ENCODE data around the gene DALRD3. TPM values are rescaled to one million over a fixed set of nuclear protein-coding genes. Genes with fewer than 3 reads are reported as not detected.

The DALRD3 gene
- total and polyA plus RNA-seq, 8 donors = 23.6 to 67.4 (median 60.5) TPM

- ATAC-seq = no peak
- DNase-seq = no peak
- Histone ChIP-seq H3K27ac (no peak overlapping the region), H3K4me3 (no peak overlapping the region), H3K36me3 (peaks cover 0 to 30% of the 10 kb centered on the region in 2 donors), H3K4me1 (peaks cover 0 to 4% of the 10 kb centered on the region in 2 donors), H3K27me3 (no peaks in the 10 kb centered on the region), H3K9me3 (no peaks in the 10 kb centered on the region)
- intact Hi-C loops (cut with DNase I) = no loop called here
- no peak for TF ChIP-seq CTCF (IDR thresholded peaks at IDR 0.05)
Observed at GRCh38 chr3:48997714-48998637, 20.4 kb downstream of the DALRD3 start.

GRCh38 chr3:48997102-48997635, 21.2 kb downstream of the DALRD3 start:
- Histone ChIP-seq H3K4me1 (peaks cover 0 to 7% of the 10 kb centered on the region in 2 donors), H3K27ac (no peak overlapping the region), H3K27me3 (no peaks in the 10 kb centered on the region), H3K36me3 (peaks cover 0 to 30% of the 10 kb centered on the region in 2 donors), H3K9me3 (no peaks in the 10 kb centered on the region), H3K4me3 (no peak overlapping the region)
- ATAC-seq (no peak), DNase-seq (no peak)
- TF ChIP-seq CTCF (IDR thresholded peaks at IDR 0.05) = no peak
- intact Hi-C loops (cut with DNase I) = no loop called here

- intact Hi-C loops (cut with DNase I) = no loop called here
- H3K27me3 ChIP-seq = no peaks in the 10 kb centered on the region
- no peak overlapping the region for H3K4me3 ChIP-seq
- ATAC-seq (no peak), DNase-seq (no peak)
- TF ChIP-seq CTCF (IDR thresholded peaks at IDR 0.05) = no peak
- no peak overlapping the region for H3K27ac ChIP-seq
- peaks cover 4 to 12% of the 10 kb centered on the region in 2 donors for H3K4me1 ChIP-seq
- no peaks in the 10 kb centered on the region for H3K9me3 ChIP-seq
- peaks cover 0 to 30% of the 10 kb centered on the region in 2 donors for H3K36me3 ChIP-seq
Observed at GRCh38 chr3:48996640-48997039, 21.7 kb downstream of the DALRD3 start.

- no peaks in the 10 kb centered on the region for H3K9me3 ChIP-seq
- peaks cover 0 to 30% of the 10 kb centered on the region in 2 donors for H3K36me3 ChIP-seq
- DNase-seq (no peak), ATAC-seq (no peak)
- H3K27me3 ChIP-seq = no peaks in the 10 kb centered on the region
- no peak overlapping the region for H3K27ac ChIP-seq
- TF ChIP-seq CTCF (IDR thresholded peaks at IDR 0.05) = no peak
- intact Hi-C loops (cut with DNase I) = no loop called here
- no peak overlapping the region for H3K4me3 ChIP-seq
- H3K4me1 ChIP-seq = peaks cover 17 to 36% of the 10 kb centered on the region in 2 donors
Observed at GRCh38 chr3:48993834-48994233, 24.5 kb downstream of the DALRD3 start.

GRCh38 chr3:48991851-48992545, 26.4 kb downstream of the DALRD3 start:
- peaks cover 0 to 27% of the 10 kb centered on the region in 2 donors for H3K36me3 ChIP-seq
- ATAC-seq (no peak), DNase-seq (no peak)
- H3K4me1 ChIP-seq = peaks cover 17 to 43% of the 10 kb centered on the region in 2 donors
- no peak for TF ChIP-seq CTCF (IDR thresholded peaks at IDR 0.05)
- intact Hi-C loops (cut with DNase I) = no loop called here
- H3K9me3 ChIP-seq = no peaks in the 10 kb centered on the region
- no peak overlapping the region for H3K27ac ChIP-seq
- no peaks in the 10 kb centered on the region for H3K27me3 ChIP-seq
- peak overlapping the region in 1 of 2 donors; percentile 97 for H3K4me3 ChIP-seq
